HFF-Myc (cell line): Measurements from ENCODE around the gene GXYLT1.

Source experiments
- DNase-seq: peaks from one replicate; pipeline ENCODE4 v3.0.0-alpha.2; 2011; ENCODE audit warnings: low read depth; ENCODE audit errors: extremely low read depth
- H3K4me3 ChIP-seq: replicated peaks from 2 replicates; pipeline ENCODE4 v1.5.1; 2011; ENCODE audit warnings: low read depth, mild to moderate bottlenecking, control low read depth, low read length
- CTCF ChIP-seq: IDR thresholded peaks from 2 replicates; pipeline ENCODE4 v1.5.1; 2012; ENCODE audit warnings: mild to moderate bottlenecking, low read depth, low read length, control low read depth; ENCODE audit errors: missing control alignments

Gene GXYLT1

DNA sequence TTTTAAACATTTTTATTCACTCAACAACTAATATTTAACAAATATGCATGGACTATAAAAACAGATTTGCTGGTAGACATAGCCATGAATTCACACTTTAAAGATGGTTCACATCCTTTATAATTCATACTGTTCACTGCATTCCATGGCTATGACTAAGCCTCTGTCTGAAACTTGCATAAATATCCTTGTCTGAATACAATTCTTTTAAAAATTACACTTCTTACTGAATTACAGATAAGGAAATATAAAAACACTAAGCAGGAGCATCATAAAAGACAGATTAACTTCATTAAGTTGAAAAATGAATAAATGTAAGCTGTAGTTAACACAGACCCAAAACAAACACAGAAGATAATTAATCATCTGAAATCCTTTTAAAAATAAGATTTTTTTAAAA, 53.8 kb downstream of the GXYLT1 start:
- TF ChIP-seq CTCF: no peak
- H3K4me3 ChIP-seq: no peak overlapping the region
- no peak for DNase-seq

DNA sequence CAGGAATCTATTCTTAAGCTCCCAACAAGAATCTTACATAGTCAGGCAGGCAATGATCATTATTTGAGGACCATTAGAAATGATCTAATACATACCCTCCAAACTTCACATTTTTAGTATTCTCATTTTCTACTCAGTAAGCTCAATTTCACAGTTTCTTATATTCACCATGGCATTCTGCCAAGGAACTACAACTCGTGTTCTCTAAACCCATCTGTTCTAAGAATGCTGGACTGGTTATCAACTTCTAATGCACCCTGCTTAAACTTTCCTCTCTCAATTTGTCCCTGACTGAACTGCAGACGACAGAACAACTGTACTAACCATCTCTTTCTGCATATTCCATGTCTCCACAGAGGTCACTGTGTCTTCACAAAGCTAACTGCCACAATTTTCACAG, 58.6 kb downstream of the GXYLT1 start:
- no peak for DNase-seq
- H3K4me3 ChIP-seq: no peak overlapping the region
- no peak for TF ChIP-seq CTCF

DNA sequence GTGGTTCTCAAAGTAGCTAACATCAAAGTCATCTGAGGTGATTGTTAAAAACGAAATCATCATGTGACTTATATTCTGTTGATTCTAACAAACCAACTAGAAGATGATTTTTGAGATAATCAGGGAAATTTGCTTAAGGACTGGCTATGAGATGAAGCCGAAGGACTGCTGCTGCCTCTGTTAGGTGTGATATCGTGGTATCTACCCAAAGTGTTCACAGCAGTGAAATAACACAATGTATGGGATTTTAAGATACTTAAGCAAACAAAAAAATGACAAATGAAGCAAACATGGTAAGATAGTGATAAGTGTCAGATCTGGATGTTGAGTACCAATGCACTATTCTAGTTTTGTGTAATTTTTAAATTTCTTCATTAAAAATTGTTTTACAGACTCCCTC, 59.1 kb downstream of the GXYLT1 start:
- no peak for TF ChIP-seq CTCF

GRCh38 chr12:42084522-42084921, 60.2 kb downstream of the GXYLT1 start:
- DNase-seq: no peak
- H3K4me3 ChIP-seq: no peak overlapping the region
- TF ChIP-seq CTCF: no peak

More for the DNA sequence above, 59.1 kb downstream of the GXYLT1 start:
- H3K4me3 ChIP-seq: no peak overlapping the region
- no peak for DNase-seq

DNA sequence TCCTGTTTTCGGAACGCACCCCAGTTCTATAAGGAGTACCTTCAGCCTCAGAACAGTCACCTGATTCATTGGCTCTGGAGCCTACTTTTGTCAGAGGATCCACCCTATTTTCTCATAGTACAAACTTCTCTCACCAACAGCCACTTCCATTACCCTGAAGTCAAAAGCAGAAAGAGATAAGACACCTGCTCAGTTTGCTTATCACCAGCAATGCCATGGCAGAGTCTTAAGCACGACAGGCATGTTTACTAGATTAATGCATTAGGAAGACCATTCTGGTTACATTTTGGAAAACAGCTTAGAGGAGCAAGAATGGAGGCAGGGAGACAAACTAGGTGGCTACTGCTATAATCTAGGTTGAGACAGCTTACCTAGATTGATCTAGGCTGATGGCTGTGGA, 67.7 kb downstream of the GXYLT1 start:
- H3K4me3 ChIP-seq: no peak overlapping the region
- no peak for TF ChIP-seq CTCF
- no peak for DNase-seq

DNA sequence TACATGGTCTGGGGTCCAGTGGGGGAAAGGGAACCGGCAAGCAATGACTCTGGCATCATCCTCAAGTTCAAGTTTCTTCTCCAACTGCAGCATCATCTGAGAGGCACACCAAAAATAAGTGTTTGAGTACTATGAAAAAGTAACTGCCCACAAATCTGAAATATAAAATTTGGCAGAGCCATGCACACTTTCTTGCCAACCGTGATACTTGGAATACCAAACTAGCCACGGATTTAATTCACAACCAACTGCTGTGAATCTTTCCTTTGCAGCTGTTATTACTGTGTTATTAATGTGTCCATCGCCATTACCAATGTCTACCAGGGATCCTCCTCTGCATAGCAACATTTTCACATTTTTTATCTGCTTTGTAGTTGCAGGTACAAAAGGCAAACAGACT, 74.6 kb downstream of the GXYLT1 start:
- H3K4me3 ChIP-seq: no peak overlapping the region
- TF ChIP-seq CTCF: no peak
- DNase-seq: no peak

DNA sequence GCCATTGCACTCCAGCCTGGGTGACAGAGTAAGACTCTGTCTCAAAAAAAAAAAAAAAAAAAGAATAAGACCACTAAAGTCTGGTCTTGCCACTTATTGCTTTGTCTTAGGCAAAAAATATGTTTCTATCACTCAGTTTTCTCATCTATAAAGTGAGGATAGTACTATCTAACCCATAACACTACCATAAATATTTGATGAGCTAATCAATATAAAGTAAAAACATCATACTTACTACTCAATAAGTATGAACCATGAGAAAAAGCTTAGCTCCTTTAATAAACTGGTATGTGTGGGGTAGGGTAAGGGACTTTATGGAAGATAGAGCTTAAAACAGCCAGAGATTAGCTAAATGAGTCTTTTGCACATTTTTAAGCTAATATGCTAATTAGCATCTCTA, 85.5 kb downstream of the GXYLT1 start:
- H3K4me3 ChIP-seq: no peak overlapping the region
- no peak for TF ChIP-seq CTCF
- no peak for DNase-seq
